GM19452 (cell line): ENCODE data around the gene IL3RA.
"Not testable (repeated sequence)": the region's sequence is repeated elsewhere in the genome, so short reads cannot be mapped to it uniquely, and the experiment has no call there.

Experiments used
- ATAC-seq: cut with Tn5 transposase; IDR thresholded peaks from one replicate; pipeline ENCODE4 v1.9.1; 2021; ENCODE audit not compliant: unreplicated experiment

The IL3RA gene

GRCh38 chrX:1336331-1336943 is at the start of gene IL3RA:
IL3RA (plus strand) TSS chrX:1336785; CDS start chrX:1341766, 4,981 bp downstream.
- peak; percentile 76 for ATAC-seq

GRCh38 chrX:1289535-1289934 is 47.0 kb upstream of the IL3RA start:
- no peak for ATAC-seq

GRCh38 chrX:1291110-1291740 is 45.4 kb upstream of the IL3RA start:
- no peak for ATAC-seq

- ATAC-seq = no peak
Measured at GRCh38 chrX:1292575-1293290, 43.9 kb upstream of the IL3RA start.

- ATAC-seq = no peak
Measured at GRCh38 chrX:1294301-1295067, 42.1 kb upstream of the IL3RA start.

GRCh38 chrX:1295550-1295949 is 41.0 kb upstream of the IL3RA start:
- no peak for ATAC-seq

- ATAC-seq = not testable (repeated sequence)
Measured at GRCh38 chrX:1297591-1297990, 39.0 kb upstream of the IL3RA start.

GRCh38 chrX:1300449-1300848 is 36.1 kb upstream of the IL3RA start:
- ATAC-seq = no peak

GRCh38 chrX:1305411-1305810 is 31.2 kb upstream of the IL3RA start:
- no peak for ATAC-seq

GRCh38 chrX:1306909-1307625 is 29.5 kb upstream of the IL3RA start:
- no peak for ATAC-seq

- ATAC-seq = no peak
Measured at GRCh38 chrX:1307626-1308340, 28.8 kb upstream of the IL3RA start.

- ATAC-seq = no peak
Measured at GRCh38 chrX:1308476-1308875, 28.1 kb upstream of the IL3RA start.

GRCh38 chrX:1308917-1309316 is 27.7 kb upstream of the IL3RA start:
- not testable (repeated sequence) for ATAC-seq

- ATAC-seq = no peak
Measured at GRCh38 chrX:1313788-1314187, 22.8 kb upstream of the IL3RA start.

GRCh38 chrX:1316527-1316926 is 20.1 kb upstream of the IL3RA start:
- no peak for ATAC-seq

- ATAC-seq = no peak
Measured at GRCh38 chrX:1321674-1322073, 14.9 kb upstream of the IL3RA start.

GRCh38 chrX:1322393-1322792 is 14.2 kb upstream of the IL3RA start:
- ATAC-seq = no peak

GRCh38 chrX:1323315-1323714 is 13.3 kb upstream of the IL3RA start:
- ATAC-seq = peak; percentile 62

GRCh38 chrX:1325515-1326116 is 11.0 kb upstream of the IL3RA start:
- ATAC-seq = no peak
